SK-N-SH treated with all-trans-retinoic acid at 6 μM for 48 hours (cell line): ENCODE data around the gene NIPAL4.

ENCODE experiments used
- ARNTL ChIP-seq: fragments of 450-650 bp; formaldehyde crosslinking; IDR thresholded peaks from 2 replicates; pipeline ENCODE4 v1.5.0; 2020; ENCODE audit warnings: low read depth, mild to moderate bottlenecking, moderate library complexity, borderline replicate concordance
- CREB5 ChIP-seq: fragments of 250-450 bp; sonication (Bioruptor Pico); IDR thresholded peaks from 2 replicates; pipeline ENCODE4 v1.5.1; 2020; ENCODE audit warnings: low read depth, mild to moderate bottlenecking, moderate library complexity
- ESRRG ChIP-seq: fragments of 250-450 bp; sonication (Bioruptor Pico); IDR thresholded peaks from 2 replicates; pipeline ENCODE4 v1.6.1; 2021; ENCODE audit warnings: mild to moderate bottlenecking
- ISL1 ChIP-seq: fragments of 250-450 bp; sonication (Bioruptor Pico); IDR thresholded peaks from 2 replicates; pipeline ENCODE4 v2.1.2; 2022; ENCODE audit warnings: mild to moderate bottlenecking, moderate library complexity
- OSR1 ChIP-seq: fragments of 250-450 bp; sonication (Bioruptor Pico); IDR thresholded peaks from 2 replicates; pipeline ENCODE4 v1.8.0; 2022; ENCODE audit warnings: moderate library complexity, mild to moderate bottlenecking, inconsistent platforms
- PATZ1 ChIP-seq: fragments of 250-450 bp; sonication (Bioruptor Pico); IDR thresholded peaks from 2 replicates; pipeline ENCODE4 v1.8.0; 2020; ENCODE audit warnings: mild to moderate bottlenecking, moderate library complexity, borderline replicate concordance
- PPARA ChIP-seq: fragments of 250-450 bp; sonication (Bioruptor Pico); IDR thresholded peaks from 2 replicates; pipeline ENCODE4 v1.5.0; 2020; ENCODE audit warnings: mild to moderate bottlenecking, borderline replicate concordance
- SNAI2 ChIP-seq: fragments of 250-450 bp; sonication (Bioruptor Pico); IDR thresholded peaks from 2 replicates; pipeline ENCODE4 v1.5.0; 2020; ENCODE audit warnings: mild to moderate bottlenecking, moderate library complexity
- TOX ChIP-seq: fragments of 250-450 bp; sonication (Bioruptor Pico); IDR thresholded peaks from 2 replicates; pipeline ENCODE4 v1.8.0; 2021; ENCODE audit warnings: mild to moderate bottlenecking, moderate library complexity, borderline replicate concordance
- TSHZ2 ChIP-seq: fragments of 250-450 bp; sonication (Bioruptor Pico); IDR thresholded peaks from 2 replicates; pipeline ENCODE4 v1.5.0; 2020; ENCODE audit warnings: mild to moderate bottlenecking, moderate library complexity
- ZFP3 ChIP-seq: fragments of 250-450 bp; sonication (Bioruptor Pico); IDR thresholded peaks from 2 replicates; pipeline ENCODE4 v1.5.0; 2020; ENCODE audit warnings: mild to moderate bottlenecking, moderate library complexity
- ZFP30 ChIP-seq: fragments of 450-650 bp; formaldehyde crosslinking; IDR thresholded peaks from 2 replicates; pipeline ENCODE4 v1.5.0; 2022; ENCODE audit warnings: mild to moderate bottlenecking, moderate library complexity
- ZNF70 ChIP-seq: fragments of 450-650 bp; formaldehyde crosslinking; IDR thresholded peaks from 2 replicates; pipeline ENCODE4 v1.5.0; 2020; ENCODE audit warnings: mild to moderate bottlenecking, moderate library complexity

GRCh38 chr5:157519579-157520253 lies 59.7 kb downstream of the NIPAL4 start:
- no peak for TF ChIP-seq OSR1 (CRISPR knock-in tag)
- TF ChIP-seq ZFP30 = no peak
- TF ChIP-seq ZFP3 = no peak
- no peak for TF ChIP-seq ARNTL (CRISPR knock-in tag)
- TF ChIP-seq SNAI2 = no peak
- no peak for TF ChIP-seq PATZ1
- no peak for TF ChIP-seq ESRRG (CRISPR knock-in tag)
- TF ChIP-seq TSHZ2 (CRISPR knock-in tag) = no peak
- TF ChIP-seq PPARA = no peak
- TF ChIP-seq ISL1 (CRISPR knock-in tag) = no peak
- no peak for TF ChIP-seq TOX (CRISPR knock-in tag)
- TF ChIP-seq ZNF70 (CRISPR knock-in tag) = no peak
- TF ChIP-seq CREB5 (CRISPR knock-in tag) = no peak
